C4-2B (cell line): ENCODE measurements around the gene MYOCD.

Source experiments
- H3K27ac ChIP-seq: fragments of 450-650 bp; 2 replicates; pipeline ENCODE4 v1.5.1; 2017
- CTCF ChIP-seq: fragments of 450-650 bp; conservative IDR thresholded peaks from 2 replicates; pipeline ENCODE4 v1.5.1; 2017; ENCODE audit warnings: mild to moderate bottlenecking
- ZFX ChIP-seq: fragments of 450-650 bp; IDR thresholded peaks from 2 replicates; pipeline ENCODE4 v1.6.1; 2017

MYOCD gene

GRCh38 chr17:12744298-12744697, 78.6 kb downstream of the MYOCD start:
- H3K27ac ChIP-seq, result no peak overlapping the region
- TF ChIP-seq ZFX (no peak), CTCF (no peak)

- H3K27ac ChIP-seq, result no peak overlapping the region
- no peak for TF ChIP-seq ZFX
- no peak for TF ChIP-seq CTCF
These were observed 79.1 kb downstream of the MYOCD start for GRCh38 chr17:12744786-12745185.

GRCh38 chr17:12745486-12745885, 79.8 kb downstream of the MYOCD start:
- TF ChIP-seq ZFX, result no peak
- TF ChIP-seq CTCF, result no peak
- H3K27ac ChIP-seq, result no peak overlapping the region

GRCh38 chr17:12756786-12757185, 91.1 kb downstream of the MYOCD start:
- no peak for TF ChIP-seq ZFX
- no peak overlapping the region for H3K27ac ChIP-seq

- TF ChIP-seq CTCF (no peak), ZFX (no peak)
- no peak overlapping the region for H3K27ac ChIP-seq
These were observed 93.4 kb downstream of the MYOCD start for GRCh38 chr17:12759090-12759489.

- H3K27ac ChIP-seq, result no peak overlapping the region
- TF ChIP-seq CTCF, result no peak
These were observed 99.9 kb downstream of the MYOCD start for GRCh38 chr17:12765548-12765947.

GRCh38 chr17:12768255-12768654, 102.6 kb downstream of the MYOCD start:
- no peak overlapping the region for H3K27ac ChIP-seq
- TF ChIP-seq ZFX, result no peak
- no peak for TF ChIP-seq CTCF

GRCh38 chr17:12769981-12770380, 104.3 kb downstream of the MYOCD start:
- no peak overlapping the region for H3K27ac ChIP-seq
- no peak for TF ChIP-seq ZFX

GRCh38 chr17:12773153-12773552, 107.5 kb downstream of the MYOCD start:
- no peak for TF ChIP-seq CTCF
- TF ChIP-seq ZFX, result no peak
- no peak overlapping the region for H3K27ac ChIP-seq
